Loucy (cell line): ENCODE measurements around the gene CDKN2C.

Experiments used
- EZH2phosphoT487 ChIP-seq: fragments of 200-600 bp; IDR thresholded peaks from 2 replicates; pipeline ENCODE4 v1.6.1; 2018; ENCODE audit warnings: antibody characterized with exemption, mild to moderate bottlenecking, moderate library complexity, borderline replicate concordance
- TF ChIP-seq, protein P1 (sequence below): fragments of 200-600 bp; sonication (generic); conservative IDR thresholded peaks from 2 replicates; pipeline ENCODE4 v1.5.1; 2014; ENCODE audit warnings: mild to moderate bottlenecking, antibody characterized with exemption, low read length

DNA sequence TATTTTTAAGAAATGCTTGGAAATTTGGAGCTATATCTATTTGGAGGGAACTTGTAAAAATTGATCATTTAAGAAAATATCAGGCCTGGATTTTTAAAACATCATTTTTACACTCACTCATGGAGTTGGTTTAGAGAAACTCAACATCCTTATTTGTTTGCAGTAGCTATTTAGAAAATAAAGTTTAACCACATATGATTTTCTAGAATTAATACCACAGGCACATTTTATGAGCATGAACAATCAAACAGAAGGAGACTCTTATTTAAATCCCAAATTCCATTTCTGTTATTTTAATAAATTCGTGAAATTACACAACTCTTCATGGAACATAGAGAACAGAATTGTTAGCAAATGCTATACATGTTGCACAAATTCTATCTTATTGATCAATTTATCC, 3.2 kb downstream of the CDKN2C start:
- TF ChIP-seq, protein P1, sequence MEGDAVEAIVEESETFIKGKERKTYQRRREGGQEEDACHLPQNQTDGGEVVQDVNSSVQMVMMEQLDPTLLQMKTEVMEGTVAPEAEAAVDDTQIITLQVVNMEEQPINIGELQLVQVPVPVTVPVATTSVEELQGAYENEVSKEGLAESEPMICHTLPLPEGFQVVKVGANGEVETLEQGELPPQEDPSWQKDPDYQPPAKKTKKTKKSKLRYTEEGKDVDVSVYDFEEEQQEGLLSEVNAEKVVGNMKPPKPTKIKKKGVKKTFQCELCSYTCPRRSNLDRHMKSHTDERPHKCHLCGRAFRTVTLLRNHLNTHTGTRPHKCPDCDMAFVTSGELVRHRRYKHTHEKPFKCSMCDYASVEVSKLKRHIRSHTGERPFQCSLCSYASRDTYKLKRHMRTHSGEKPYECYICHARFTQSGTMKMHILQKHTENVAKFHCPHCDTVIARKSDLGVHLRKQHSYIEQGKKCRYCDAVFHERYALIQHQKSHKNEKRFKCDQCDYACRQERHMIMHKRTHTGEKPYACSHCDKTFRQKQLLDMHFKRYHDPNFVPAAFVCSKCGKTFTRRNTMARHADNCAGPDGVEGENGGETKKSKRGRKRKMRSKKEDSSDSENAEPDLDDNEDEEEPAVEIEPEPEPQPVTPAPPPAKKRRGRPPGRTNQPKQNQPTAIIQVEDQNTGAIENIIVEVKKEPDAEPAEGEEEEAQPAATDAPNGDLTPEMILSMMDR: no peak
- no peak for TF ChIP-seq EZH2phosphoT487
